ENCODE measurements around the gene PTPMT1.

- no peak for TF ChIP-seq CTCF (IDR thresholded peaks at IDR 0.05)
- TF ChIP-seq POLR2A (IDR thresholded peaks at IDR 0.05): no peak
- no peak for TF ChIP-seq EP300 (IDR thresholded peaks at IDR 0.05)
These were observed 18.4 kb downstream of the PTPMT1 start for GRCh38 chr11:47583844-47584243.

All from ovary (tissue), 3 donors.